Ovary (tissue), 9 donors: ENCODE measurements around the gene SLC4A1. TPM values are rescaled to one million over a fixed set of nuclear protein-coding genes. Genes with fewer than 3 reads are reported as not detected.

Experiments
- DNase-seq, 5 donors: peaks; one replicate each; pipeline ENCODE4 v3.0.0-alpha.2; 2019 to 2020
- H3K27ac ChIP-seq, 2 donors: fragments of 200-600 bp; one replicate each; pipeline versions ENCODE4 v1.5.1 to v1.8.0; 2019 to 2022
- H3K27me3 ChIP-seq: fragments of 200-600 bp; one replicate; pipeline ENCODE4 v1.8.0; 2022
- H3K36me3 ChIP-seq: fragments of 200-600 bp; sonication (generic); one replicate; pipeline ENCODE4 v1.5.1; 2019
- H3K4me1 ChIP-seq: one replicate; pipeline ENCODE4 v1.8.1; 2013; ENCODE audit warnings: mild to moderate bottlenecking, moderate library complexity; ENCODE audit not compliant: insufficient read depth
- H3K4me3 ChIP-seq: fragments of 200-600 bp; sonication (generic); one replicate; pipeline ENCODE4 v1.5.1; 2017
- H3K9me3 ChIP-seq, 2 donors: fragments of 200-600 bp in 1 of 2; sonication (generic) in 1 of 2; one replicate each; pipeline versions ENCODE4 v1.5.1 to v1.8.1; 2013 to 2019; ENCODE audit warnings: mild to moderate bottlenecking in 1 of 2, moderate library complexity in 1 of 2
- CTCF ChIP-seq, 3 donors: fragments of 450-650 bp in 2 of 3; fragments of 200-600 bp in 1 of 3; IDR thresholded peaks; one replicate each; pipeline versions ENCODE4 v1.5.1 to v1.8.0; 2016 to 2022; ENCODE audit warnings: antibody characterized with exemption in 3 of 3, mild to moderate bottlenecking in 1 of 3
- EP300 ChIP-seq: sonication (generic); formaldehyde crosslinking; IDR thresholded peaks from one replicate; pipeline ENCODE4 v1.6.1; 2017; ENCODE audit warnings: antibody characterized with exemption
- POLR2A ChIP-seq: fragments of 450-650 bp; IDR thresholded peaks from one replicate; pipeline ENCODE4 v1.6.1; 2017; ENCODE audit warnings: antibody characterized with exemption, mild to moderate bottlenecking, moderate library complexity
- WGBS, 3 donors: extraction: QIAGEN DNeasy Blood & Tissue Kit in 1 of 3; methylation state at CpG; one replicate each; pipeline versions ENCODE4 v1.1.5 to v1.1.7; 2013 to 2017; 5-methylcytosine and 5-hydroxymethylcytosine counted together
- intact Hi-C, 4 donors: fragments of 100-400 bp; cut with DNase I; formaldehyde crosslinking; loops; one replicate each; pipeline versions ENCODE4 v1.11.0 to v1.15.1; 2022 to 2023
- polyA plus RNA-seq, 2 donors: library from polyadenylated mRNA; stranded (reverse); fragments of 200-250 nt in 1 of 2; fragments of 350-450 nt in 1 of 2; fragmentation: Illumina TruSeq in 1 of 2; extraction: RNeasy Lipid Tissue Mini Kit (QIAGEN cat#74804) in 1 of 2; gene quantifications; one replicate each; pipeline ENCODE4 v1.2.3, GENCODE V29; 2013 to 2014
- total RNA-seq, 7 donors: library from RNA; depleted of rRNA in 2 of 7; stranded (reverse); fragments of >200 nt in 2 of 7; fragmentation: NEBNext Ultra II Directional in 3 of 7; extraction: Animal tissue kit (Norgen Biotek cat#: 25700) in 3 of 7; gene quantifications; one replicate each; pipeline versions ENCODE4 v1.1.0 to v1.2.4, GENCODE V29; 2016 to 2023
- donor health status: DM: no; HTN: no; CAD: no; lungs with moderate emphysema.
- donor health status: DM: no; HTN: no; CAD: no.
- donor health status: Bipolar disorder and iron deficiency.
- donor health status: DM: yes; HTN: yes; CAD: no.
- donor health status: DM: no; HTN: no; CAD: no.
- donor health status: DM: yes; HTN: yes; CAD: no.

The SLC4A1 gene
- total and polyA plus RNA-seq, 9 donors: 0.08 to 3.2 (median 0.35) TPM; not detected in 5

GRCh38 chr17:44218344-44219107 is 49.4 kb downstream of the SLC4A1 start:
- peak overlapping the region; percentile 94 for H3K4me3 ChIP-seq

GRCh38 chr17:44217738-44218343 is 50.1 kb downstream of the SLC4A1 start:
- 1 to 5% (median 3%) methylated on average over 10 of the region's 10 CpGs for WGBS, 3 donors
- H3K9me3 ChIP-seq: no peaks in the 10 kb centered on the region
- no peak for TF ChIP-seq POLR2A
- no peak for TF ChIP-seq EP300
- TF ChIP-seq CTCF (IDR thresholded peaks at IDR 0.05): no peak
- no peak for DNase-seq
- H3K4me1 ChIP-seq: peaks cover 15% of the 10 kb centered on the region
- intact Hi-C loops: loop anchor here in 1 of 4 donors (2.0 kb wide), 1 partner anchor 107 kb away; the partner anchor contains the start of gene SLC25A39
- H3K27ac ChIP-seq: peak overlapping the region; percentile 62 to 99
- no peaks in the 10 kb centered on the region for H3K27me3 ChIP-seq
- peak overlapping the region; percentile 94 for H3K4me3 ChIP-seq
- no peaks in the 10 kb centered on the region for H3K36me3 ChIP-seq

More at GRCh38 chr17:44218344-44219107, 49.4 kb downstream of the SLC4A1 start:
- H3K27me3 ChIP-seq: no peaks in the 10 kb centered on the region
- 0 to 1% (median 1%) methylated on average over 54 to 86 of the region's 89 CpGs for WGBS, 3 donors
- TF ChIP-seq POLR2A: peak; percentile 45
- no peak for TF ChIP-seq EP300
- peak; percentile 19 to 90 (median 30) for TF ChIP-seq CTCF (IDR thresholded peaks at IDR 0.05)
- intact Hi-C loops: loop anchor here in 1 of 4 donors (2.0 kb wide), 1 partner anchor 106 kb away; the partner anchor contains the start of gene SLC25A39
- peaks cover 16% of the 10 kb centered on the region for H3K4me1 ChIP-seq
- DNase-seq: peak; percentile 87 to 93 (median 91)
- no peaks in the 10 kb centered on the region for H3K9me3 ChIP-seq
- H3K36me3 ChIP-seq: no peaks in the 10 kb centered on the region
- peak overlapping the region; percentile 98 to 99 for H3K27ac ChIP-seq

GRCh38 chr17:44216694-44217093 is 51.2 kb downstream of the SLC4A1 start:
- 74 to 77% (median 75%) methylated on average over 5 of the region's 5 CpGs for WGBS, 3 donors
- H3K4me3 ChIP-seq: no peak overlapping the region
- intact Hi-C loops: no loop called here

GRCh38 chr17:44216173-44216572 is 51.8 kb downstream of the SLC4A1 start:
- WGBS, 3 donors: 75 to 83% (median 79%) methylated on average over 5 of the region's 5 CpGs
- Histone ChIP-seq H3K4me1 (peaks cover 13% of the 10 kb centered on the region), H3K4me3 (no peak overlapping the region), H3K27me3 (no peaks in the 10 kb centered on the region), H3K9me3 (no peaks in the 10 kb centered on the region), H3K36me3 (no peaks in the 10 kb centered on the region), H3K27ac (no peak overlapping the region)
- TF ChIP-seq EP300: no peak
- no peak for TF ChIP-seq POLR2A
- TF ChIP-seq CTCF (IDR thresholded peaks at IDR 0.05): no peak
- intact Hi-C loops: no loop called here
- DNase-seq: no peak

More at GRCh38 chr17:44216694-44217093, 51.2 kb downstream of the SLC4A1 start:
- no peak for DNase-seq
- H3K4me1 ChIP-seq: peaks cover 13% of the 10 kb centered on the region
- no peak overlapping the region for H3K27ac ChIP-seq
- no peak for TF ChIP-seq POLR2A
- no peak for TF ChIP-seq EP300
- TF ChIP-seq CTCF (IDR thresholded peaks at IDR 0.05): no peak
- H3K27me3 ChIP-seq: no peaks in the 10 kb centered on the region
- no peaks in the 10 kb centered on the region for H3K9me3 ChIP-seq
- no peaks in the 10 kb centered on the region for H3K36me3 ChIP-seq
